AG10803 (cell line): ENCODE results near the gene CELF2.

Experiments used
- DNase-seq: peaks from one replicate; pipeline ENCODE4 v3.0.0; 2010; ENCODE audit warnings: low read depth
- H3K4me3 ChIP-seq: 2 replicates; pipeline ENCODE4 v1.5.1; 2011; ENCODE audit warnings: mild to moderate bottlenecking, low read length, control low read depth
- CTCF ChIP-seq: conservative IDR thresholded peaks from 2 replicates; pipeline ENCODE4 v1.5.1; 2011; ENCODE audit warnings: mild to moderate bottlenecking, low read length, control low read depth, inconsistent platforms

Gene CELF2

GRCh38 chr10:11152801-11153200 is 135.1 kb downstream of the CELF2 start:
- no peak for DNase-seq
- no peak overlapping the region for H3K4me3 ChIP-seq
- no peak for TF ChIP-seq CTCF

- DNase-seq: no peak
- H3K4me3 ChIP-seq: no peak overlapping the region
- no peak for TF ChIP-seq CTCF
Observed at GRCh38 chr10:11153245-11153644, 135.6 kb downstream of the CELF2 start.

GRCh38 chr10:11153766-11154165 is 136.1 kb downstream of the CELF2 start:
- no peak for DNase-seq
- no peak for TF ChIP-seq CTCF
- H3K4me3 ChIP-seq: no peak overlapping the region

- no peak for DNase-seq
- TF ChIP-seq CTCF: no peak
- H3K4me3 ChIP-seq: no peak overlapping the region
Observed at GRCh38 chr10:11154333-11154732, 136.7 kb downstream of the CELF2 start.

GRCh38 chr10:11154849-11155498 is 137.3 kb downstream of the CELF2 start:
- no peak for TF ChIP-seq CTCF
- no peak overlapping the region for H3K4me3 ChIP-seq
- DNase-seq: no peak

GRCh38 chr10:11156480-11156879 is 138.8 kb downstream of the CELF2 start:
- no peak for TF ChIP-seq CTCF
- no peak for DNase-seq
- no peak overlapping the region for H3K4me3 ChIP-seq

GRCh38 chr10:11157292-11158076 is 139.8 kb downstream of the CELF2 start:
- TF ChIP-seq CTCF: no peak
- no peak overlapping the region for H3K4me3 ChIP-seq
- DNase-seq: no peak
